LNCaP clone FGC (cell line): ENCODE data around the gene BHLHA15.

ENCODE experiments used
- DNase-seq: peaks from one replicate; pipeline ENCODE4 v3.0.0-alpha.2; 2011; ENCODE audit warnings: low read depth
- H3K4me3 ChIP-seq: 2 replicates; pipeline ENCODE4 v1.5.1; 2011; ENCODE audit warnings: mild to moderate bottlenecking, low read depth, low read length, control low read depth
- TF ChIP-seq, protein P1 (sequence below): IDR thresholded peaks from 2 replicates; pipeline ENCODE4 v1.5.1; 2012; ENCODE audit warnings: mild to moderate bottlenecking; ENCODE audit not compliant: control insufficient read depth, insufficient read depth; ENCODE audit errors: extremely low read depth

BHLHA15 gene

DNA sequence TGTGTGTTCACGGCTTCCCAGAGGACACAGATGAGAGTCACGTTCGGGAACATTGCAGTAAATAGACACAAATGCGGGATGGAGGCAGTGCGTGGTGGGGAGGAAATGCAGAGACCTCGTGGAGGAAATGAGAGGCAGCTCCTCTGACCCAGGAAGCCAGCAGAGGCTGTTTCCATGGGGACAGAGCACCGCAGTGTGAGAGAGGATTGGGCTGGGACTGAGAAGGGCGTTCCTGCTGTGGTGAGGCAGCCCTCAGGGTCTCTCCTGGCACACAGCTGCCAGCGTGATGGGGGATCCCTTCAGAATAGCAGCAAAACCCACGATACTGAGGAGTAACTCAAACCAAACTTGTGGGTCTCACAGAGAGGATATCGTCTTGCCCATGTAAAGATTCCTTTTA lies 21.7 kb upstream of the BHLHA15 start:
- H3K4me3 ChIP-seq: no peak overlapping the region
- TF ChIP-seq, protein P1, sequence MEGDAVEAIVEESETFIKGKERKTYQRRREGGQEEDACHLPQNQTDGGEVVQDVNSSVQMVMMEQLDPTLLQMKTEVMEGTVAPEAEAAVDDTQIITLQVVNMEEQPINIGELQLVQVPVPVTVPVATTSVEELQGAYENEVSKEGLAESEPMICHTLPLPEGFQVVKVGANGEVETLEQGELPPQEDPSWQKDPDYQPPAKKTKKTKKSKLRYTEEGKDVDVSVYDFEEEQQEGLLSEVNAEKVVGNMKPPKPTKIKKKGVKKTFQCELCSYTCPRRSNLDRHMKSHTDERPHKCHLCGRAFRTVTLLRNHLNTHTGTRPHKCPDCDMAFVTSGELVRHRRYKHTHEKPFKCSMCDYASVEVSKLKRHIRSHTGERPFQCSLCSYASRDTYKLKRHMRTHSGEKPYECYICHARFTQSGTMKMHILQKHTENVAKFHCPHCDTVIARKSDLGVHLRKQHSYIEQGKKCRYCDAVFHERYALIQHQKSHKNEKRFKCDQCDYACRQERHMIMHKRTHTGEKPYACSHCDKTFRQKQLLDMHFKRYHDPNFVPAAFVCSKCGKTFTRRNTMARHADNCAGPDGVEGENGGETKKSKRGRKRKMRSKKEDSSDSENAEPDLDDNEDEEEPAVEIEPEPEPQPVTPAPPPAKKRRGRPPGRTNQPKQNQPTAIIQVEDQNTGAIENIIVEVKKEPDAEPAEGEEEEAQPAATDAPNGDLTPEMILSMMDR: no peak
- DNase-seq: no peak

DNA sequence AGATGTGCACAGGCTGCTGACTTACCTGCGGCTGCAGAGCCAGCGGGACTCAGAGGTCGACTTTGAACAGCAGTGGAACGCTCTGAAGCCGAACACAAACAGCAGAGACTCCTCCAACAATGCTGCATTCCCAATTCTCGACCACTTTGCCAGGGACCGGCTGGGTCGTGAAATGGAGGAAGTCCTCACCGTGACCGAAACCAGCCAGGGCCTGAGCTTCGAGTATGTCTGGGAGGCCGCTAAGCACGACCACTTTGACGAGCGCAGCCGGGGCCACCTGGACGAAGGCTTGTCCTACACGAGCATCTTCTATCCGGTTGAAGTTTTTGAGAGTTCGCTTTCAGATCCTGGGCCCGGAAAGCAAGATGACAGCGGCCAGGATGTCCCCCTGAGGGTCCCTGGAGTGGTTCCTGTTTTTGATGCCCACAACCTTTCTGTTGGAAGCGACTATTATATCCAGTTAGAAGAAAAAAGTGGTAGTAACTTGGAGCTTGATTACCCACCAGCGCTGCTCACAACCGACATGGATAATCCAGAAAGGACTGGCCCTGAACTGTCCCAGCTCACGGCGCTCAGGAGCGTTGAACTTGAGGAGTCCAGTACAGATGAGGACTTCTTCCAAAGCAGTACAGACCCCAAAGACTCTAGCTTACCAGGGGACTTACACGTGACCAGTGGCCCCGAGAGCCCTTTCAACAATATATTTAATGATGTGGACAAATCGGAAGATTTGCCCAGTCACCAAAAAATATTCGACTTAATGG lies 19.4 kb upstream of the BHLHA15 start:
- no peak for DNase-seq
- TF ChIP-seq, protein P1: no peak
- H3K4me3 ChIP-seq: no peak overlapping the region

DNA sequence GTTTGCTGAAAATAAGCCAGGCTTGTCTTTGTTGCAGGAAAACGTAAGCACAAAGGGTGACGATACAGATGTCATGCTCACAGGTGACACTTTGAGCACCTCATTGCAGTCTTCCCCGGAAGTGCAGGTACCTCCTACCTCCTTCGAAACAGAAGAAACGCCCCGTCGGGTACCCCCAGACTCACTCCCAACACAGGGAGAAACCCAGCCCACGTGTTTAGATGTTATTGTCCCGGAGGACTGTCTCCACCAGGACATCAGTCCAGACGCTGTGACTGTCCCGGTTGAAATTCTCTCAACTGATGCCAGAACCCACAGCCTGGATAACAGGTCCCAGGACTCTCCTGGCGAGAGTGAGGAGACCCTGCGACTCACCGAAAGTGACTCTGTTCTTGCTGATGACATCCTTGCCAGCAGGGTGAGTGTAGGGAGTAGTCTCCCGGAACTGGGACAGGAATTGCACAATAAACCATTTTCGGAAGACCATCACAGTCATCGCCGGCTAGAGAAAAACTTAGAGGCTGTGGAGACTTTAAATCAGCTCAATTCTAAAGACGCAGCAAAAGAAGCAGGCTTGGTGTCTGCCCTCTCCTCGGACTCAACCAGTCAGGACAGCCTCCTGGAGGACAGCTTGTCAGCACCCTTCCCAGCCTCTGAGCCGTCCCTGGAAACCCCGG lies 18.3 kb upstream of the BHLHA15 start:
- no peak for DNase-seq
- no peak overlapping the region for H3K4me3 ChIP-seq
- TF ChIP-seq, protein P1: no peak

DNA sequence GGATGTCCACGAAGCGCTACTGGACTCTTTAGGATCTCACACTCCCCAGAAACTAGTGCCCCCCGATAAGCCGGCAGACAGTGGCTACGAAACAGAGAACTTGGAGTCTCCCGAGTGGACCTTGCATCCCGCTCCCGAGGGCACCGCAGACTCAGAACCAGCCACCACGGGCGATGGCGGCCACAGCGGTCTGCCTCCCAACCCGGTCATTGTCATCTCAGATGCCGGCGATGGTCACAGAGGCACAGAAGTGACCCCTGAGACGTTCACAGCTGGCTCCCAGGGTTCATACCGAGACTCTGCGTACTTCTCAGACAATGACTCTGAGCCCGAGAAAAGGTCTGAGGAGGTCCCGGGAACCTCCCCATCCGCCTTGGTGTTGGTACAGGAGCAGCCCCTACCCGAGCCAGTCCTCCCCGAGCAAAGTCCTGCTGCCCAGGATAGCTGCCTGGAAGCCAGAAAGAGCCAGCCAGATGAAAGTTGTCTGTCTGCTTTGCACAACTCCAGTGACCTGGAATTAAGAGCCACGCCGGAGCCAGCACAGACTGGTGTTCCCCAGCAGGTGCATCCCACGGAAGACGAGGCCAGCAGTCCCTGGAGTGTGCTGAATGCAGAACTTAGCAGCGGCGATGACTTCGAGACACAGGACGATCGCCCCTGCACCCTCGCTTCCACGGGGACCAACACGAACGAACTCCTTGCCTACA lies 17.6 kb upstream of the BHLHA15 start:
- no peak for DNase-seq

DNA sequence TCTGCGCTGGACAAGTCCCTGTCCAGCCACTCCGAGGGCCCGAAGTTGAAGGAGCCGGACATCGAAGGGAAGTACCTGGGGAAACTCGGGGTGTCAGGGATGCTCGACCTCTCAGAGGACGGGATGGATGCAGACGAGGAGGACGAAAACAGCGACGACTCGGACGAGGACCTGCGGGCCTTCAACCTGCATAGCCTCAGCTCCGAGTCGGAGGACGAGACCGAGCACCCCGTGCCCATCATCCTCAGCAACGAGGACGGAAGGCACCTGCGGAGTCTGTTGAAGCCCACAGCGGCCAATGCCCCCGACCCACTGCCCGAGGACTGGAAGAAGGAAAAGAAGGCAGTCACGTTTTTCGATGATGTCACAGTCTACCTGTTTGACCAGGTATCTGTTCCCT lies 17.1 kb upstream of the BHLHA15 start:
- DNase-seq: no peak
- H3K4me3 ChIP-seq: no peak overlapping the region
- TF ChIP-seq, protein P1: no peak

More for the DNA sequence above, 17.6 kb upstream of the BHLHA15 start:
- H3K4me3 ChIP-seq: no peak overlapping the region
- TF ChIP-seq, protein P1: no peak

DNA sequence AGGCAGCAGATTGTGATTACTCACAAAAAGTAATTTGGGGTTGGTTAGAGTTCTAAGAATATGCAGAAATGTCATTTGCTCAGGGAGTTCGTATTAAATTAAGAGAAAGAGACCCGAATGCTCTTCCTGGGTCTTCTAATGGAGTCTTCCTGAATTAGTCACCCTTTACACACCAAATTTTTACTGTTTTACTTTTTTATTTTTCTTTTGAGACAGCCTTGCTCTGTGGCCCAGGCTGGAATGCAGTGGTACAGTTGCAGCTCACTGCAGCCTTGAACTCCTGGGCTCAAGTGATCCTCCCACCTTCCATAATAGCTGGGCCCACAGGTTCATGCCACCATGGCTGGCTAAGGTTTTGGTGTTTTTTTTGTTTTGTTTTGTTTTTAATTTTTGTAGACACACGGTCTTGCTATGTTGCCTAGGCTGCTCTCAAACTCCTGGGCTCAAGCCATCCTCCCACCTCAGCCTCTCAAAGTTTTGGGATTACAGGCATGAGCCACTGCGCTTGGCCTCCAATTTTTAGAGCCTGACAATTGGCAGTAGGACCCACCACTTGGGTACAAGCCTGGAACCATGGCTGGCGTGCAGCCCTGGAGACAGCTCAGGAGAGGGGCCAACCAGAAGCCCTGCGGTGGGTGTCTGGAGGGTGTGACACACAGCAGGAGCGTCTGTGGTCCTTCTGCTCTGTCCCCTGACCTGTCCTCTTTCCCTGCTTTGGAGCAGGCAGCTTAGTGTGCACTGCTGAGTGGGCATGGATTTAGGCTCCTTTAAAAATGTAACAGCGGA lies 16.4 kb upstream of the BHLHA15 start:
- no peak for DNase-seq
- TF ChIP-seq, protein P1: no peak
- H3K4me3 ChIP-seq: no peak overlapping the region
